DOHH2 (cell line): ENCODE measurements around the gene ANKRD33.

Source experiments
- H3F3A ChIP-seq: fragments of 200-600 bp; sonication (generic), shearing (Covaris generic); 2 replicates; pipeline ENCODE4 v1.6.0; 2016; ENCODE audit warnings: antibody characterized with exemption, mild to moderate bottlenecking; ENCODE audit not compliant: control insufficient read depth, insufficient read depth
- H3K27ac ChIP-seq: fragments of 200-600 bp; sonication (generic); 2 replicates; pipeline ENCODE4 v1.5.1; 2014; ENCODE audit warnings: low read depth, mild to moderate bottlenecking, low read length, moderate library complexity
- H3K27me3 ChIP-seq: fragments of 200-600 bp; sonication (generic); 2 replicates; pipeline ENCODE4 v1.6.1; 2014; ENCODE audit warnings: mild to moderate bottlenecking, low read length, mixed read lengths; ENCODE audit not compliant: control insufficient read depth
- H3K36me3 ChIP-seq: fragments of 200-600 bp; sonication (generic); 2 replicates; pipeline ENCODE4 v1.6.1; 2014; ENCODE audit warnings: mild to moderate bottlenecking, low read length, moderate library complexity, mixed read lengths; ENCODE audit not compliant: control insufficient read depth
- H3K4me1 ChIP-seq: fragments of 200-600 bp; sonication (generic); 2 replicates; pipeline ENCODE4 v1.6.1; 2014; ENCODE audit warnings: mild to moderate bottlenecking, low read length, mixed read lengths; ENCODE audit not compliant: control insufficient read depth
- H3K4me2 ChIP-seq: fragments of 200-600 bp; sonication (generic); 2 replicates; pipeline ENCODE4 v1.6.0; 2014; ENCODE audit warnings: mild to moderate bottlenecking, low read length, moderate library complexity
- H3K4me3 ChIP-seq: fragments of 200-600 bp; sonication (generic); 2 replicates; pipeline ENCODE4 v1.5.1; 2014; ENCODE audit warnings: mild to moderate bottlenecking, low read length, mixed read lengths
- H3K79me2 ChIP-seq: fragments of 200-600 bp; sonication (generic); 2 replicates; pipeline ENCODE4 v1.6.1; 2014; ENCODE audit warnings: mild to moderate bottlenecking, low read length, mixed read lengths; ENCODE audit not compliant: control insufficient read depth
- H3K9me2 ChIP-seq: fragments of 200-600 bp; sonication (generic); replicated peaks from 2 replicates; pipeline ENCODE4 v1.6.1; 2014; ENCODE audit warnings: mild to moderate bottlenecking, low read length, mixed read lengths; ENCODE audit not compliant: control insufficient read depth
- H3K9me3 ChIP-seq: fragments of 200-600 bp; sonication (generic); 2 replicates; pipeline ENCODE4 v1.6.1; 2014; ENCODE audit warnings: antibody characterized with exemption, low read length, mixed read lengths; ENCODE audit not compliant: control insufficient read depth, insufficient read depth
- H4K20me1 ChIP-seq: fragments of 200-600 bp; sonication (generic); 2 replicates; pipeline ENCODE4 v1.6.0; 2014; ENCODE audit warnings: low read depth, mild to moderate bottlenecking, antibody characterized with exemption, low read length, moderate library complexity; ENCODE audit not compliant: control insufficient read depth, insufficient read depth
- EZH2phosphoT487 ChIP-seq: fragments of 200-600 bp; sonication (generic); IDR thresholded peaks from 2 replicates; pipeline ENCODE4 v1.6.1; 2017; ENCODE audit warnings: borderline replicate concordance, mild to moderate bottlenecking, antibody characterized with exemption, low read length, moderate library complexity, mixed read lengths
- TF ChIP-seq, protein P1 (sequence below): fragments of 200-600 bp; sonication (generic); IDR thresholded peaks from one replicate; pipeline ENCODE4 v1.5.1; 2014; ENCODE audit warnings: antibody characterized with exemption, mild to moderate bottlenecking, low read depth, low read length; ENCODE audit not compliant: poor library complexity, severe bottlenecking

Gene ANKRD33

DNA sequence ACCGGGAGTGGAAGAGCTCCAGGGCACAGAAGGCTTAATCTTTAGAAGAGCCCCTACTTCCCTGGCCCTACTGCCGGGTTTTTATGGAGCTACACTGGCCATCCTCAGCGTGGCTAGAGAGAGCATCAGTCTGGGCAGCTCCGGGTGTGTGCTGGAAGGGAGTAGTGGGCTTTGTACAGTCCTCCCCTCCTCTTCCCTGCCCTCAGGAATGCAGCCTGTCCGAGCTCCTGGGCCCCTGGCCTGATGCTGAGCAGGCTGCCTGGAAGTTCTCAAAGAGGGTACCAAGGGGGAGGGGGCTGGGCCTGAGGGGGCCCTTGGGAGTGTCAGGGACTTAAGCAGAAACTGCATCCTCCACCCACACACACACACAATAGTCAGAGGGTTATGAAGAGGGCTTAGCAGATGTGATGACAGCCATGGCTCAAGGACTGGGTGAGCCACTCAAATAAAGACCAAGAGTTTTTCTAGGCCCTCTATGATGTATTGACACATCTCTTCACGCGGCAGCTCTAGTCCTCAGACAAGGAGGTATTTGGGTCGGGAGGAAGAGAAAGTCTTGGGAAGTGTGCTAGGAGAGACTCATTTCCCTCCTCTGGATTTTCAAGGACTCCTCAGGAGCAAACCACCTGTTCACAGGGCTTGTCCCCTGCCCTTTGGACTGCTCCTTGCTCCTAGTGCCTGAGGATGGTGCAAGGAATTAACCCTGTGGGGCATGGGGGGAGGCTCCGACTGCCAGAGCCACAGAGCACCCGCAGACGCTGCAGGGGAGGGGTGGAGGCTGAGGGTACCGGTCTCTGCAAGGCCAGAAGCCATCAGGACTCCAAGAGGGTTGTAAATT lies 22.9 kb upstream of the ANKRD33 start:
- no peaks in the 10 kb centered on the region for H3K4me1 ChIP-seq
- H4K20me1 ChIP-seq, result no peaks in the 10 kb centered on the region
- no peaks in the 10 kb centered on the region for H3F3A ChIP-seq
- TF ChIP-seq, protein P1, sequence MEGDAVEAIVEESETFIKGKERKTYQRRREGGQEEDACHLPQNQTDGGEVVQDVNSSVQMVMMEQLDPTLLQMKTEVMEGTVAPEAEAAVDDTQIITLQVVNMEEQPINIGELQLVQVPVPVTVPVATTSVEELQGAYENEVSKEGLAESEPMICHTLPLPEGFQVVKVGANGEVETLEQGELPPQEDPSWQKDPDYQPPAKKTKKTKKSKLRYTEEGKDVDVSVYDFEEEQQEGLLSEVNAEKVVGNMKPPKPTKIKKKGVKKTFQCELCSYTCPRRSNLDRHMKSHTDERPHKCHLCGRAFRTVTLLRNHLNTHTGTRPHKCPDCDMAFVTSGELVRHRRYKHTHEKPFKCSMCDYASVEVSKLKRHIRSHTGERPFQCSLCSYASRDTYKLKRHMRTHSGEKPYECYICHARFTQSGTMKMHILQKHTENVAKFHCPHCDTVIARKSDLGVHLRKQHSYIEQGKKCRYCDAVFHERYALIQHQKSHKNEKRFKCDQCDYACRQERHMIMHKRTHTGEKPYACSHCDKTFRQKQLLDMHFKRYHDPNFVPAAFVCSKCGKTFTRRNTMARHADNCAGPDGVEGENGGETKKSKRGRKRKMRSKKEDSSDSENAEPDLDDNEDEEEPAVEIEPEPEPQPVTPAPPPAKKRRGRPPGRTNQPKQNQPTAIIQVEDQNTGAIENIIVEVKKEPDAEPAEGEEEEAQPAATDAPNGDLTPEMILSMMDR, result no peak
- no peak for TF ChIP-seq EZH2phosphoT487
- H3K4me2 ChIP-seq, result no peak overlapping the region
- H3K27me3 ChIP-seq, result peaks cover 11% of the 10 kb centered on the region; the same call in 1 of the 2 replicates
- no peaks in the 10 kb centered on the region for H3K9me3 ChIP-seq
- no peaks in the 10 kb centered on the region for H3K79me2 ChIP-seq
- H3K27ac ChIP-seq, result no peak overlapping the region
- no peaks in the 10 kb centered on the region for H3K36me3 ChIP-seq
- no peak overlapping the region for H3K4me3 ChIP-seq
- H3K9me2 ChIP-seq, result no peaks in the 10 kb centered on the region

DNA sequence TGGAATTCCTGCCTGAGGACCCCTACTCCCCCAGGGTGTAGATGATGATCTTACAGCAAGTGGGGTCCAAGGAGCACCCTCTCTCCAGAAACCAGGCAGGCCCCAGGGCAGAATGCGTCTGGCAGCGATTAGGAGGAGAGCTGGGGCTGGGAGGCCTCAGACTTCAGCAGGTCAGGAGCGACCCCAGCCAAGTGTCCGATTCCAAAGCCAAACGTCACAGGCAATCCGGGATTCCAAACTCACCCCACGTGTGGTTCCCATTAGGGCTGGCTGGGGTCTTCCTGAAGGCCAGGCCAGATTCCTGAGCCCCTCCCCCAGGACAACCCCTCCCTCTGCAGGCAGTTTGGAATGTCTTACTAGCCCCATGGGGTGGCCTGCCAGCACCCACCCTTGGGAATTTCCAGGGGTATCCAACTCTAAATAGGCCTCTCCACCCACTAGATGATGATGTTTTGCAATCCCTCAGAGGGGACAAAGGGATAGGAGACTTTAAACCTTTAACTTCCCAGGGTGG lies 22.1 kb upstream of the ANKRD33 start:
- TF ChIP-seq EZH2phosphoT487, result no peak
- TF ChIP-seq, protein P1, result no peak
- no peaks in the 10 kb centered on the region for H4K20me1 ChIP-seq
- H3K36me3 ChIP-seq, result no peaks in the 10 kb centered on the region
- H3K4me2 ChIP-seq, result no peak overlapping the region
- H3K4me1 ChIP-seq, result no peaks in the 10 kb centered on the region
- no peaks in the 10 kb centered on the region for H3K79me2 ChIP-seq
- H3F3A ChIP-seq, result no peaks in the 10 kb centered on the region
- no peak overlapping the region for H3K4me3 ChIP-seq
- no peaks in the 10 kb centered on the region for H3K9me3 ChIP-seq
- peaks cover 16% of the 10 kb centered on the region for H3K27me3 ChIP-seq
- H3K27ac ChIP-seq, result no peak overlapping the region
- H3K9me2 ChIP-seq, result no peaks in the 10 kb centered on the region

DNA sequence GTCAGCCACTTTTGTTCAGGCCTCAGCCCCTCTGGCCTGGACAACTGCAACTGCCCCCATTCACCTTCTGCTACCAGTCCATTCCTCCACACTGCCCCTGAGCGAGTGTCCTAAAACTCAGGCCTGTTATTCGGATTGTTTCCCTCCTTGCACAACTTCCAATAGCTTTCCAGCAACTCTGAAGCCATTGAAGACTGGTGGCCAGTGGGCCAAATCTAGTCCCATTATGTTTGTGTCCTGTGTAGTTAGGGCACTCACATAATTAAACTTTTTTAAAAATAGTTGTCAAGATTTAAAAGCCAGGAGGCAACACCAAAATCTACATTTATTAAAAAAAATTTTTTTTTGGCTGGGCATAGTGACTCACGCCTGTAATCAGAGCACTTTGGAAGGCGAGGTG lies 21.6 kb upstream of the ANKRD33 start:
- H3F3A ChIP-seq, result no peaks in the 10 kb centered on the region
- H3K4me1 ChIP-seq, result no peaks in the 10 kb centered on the region
- H3K9me3 ChIP-seq, result no peaks in the 10 kb centered on the region
- no peak overlapping the region for H3K4me2 ChIP-seq
- peaks cover 18% of the 10 kb centered on the region for H3K27me3 ChIP-seq
- H3K4me3 ChIP-seq, result no peak overlapping the region
- H3K36me3 ChIP-seq, result no peaks in the 10 kb centered on the region
- no peak overlapping the region for H3K27ac ChIP-seq
- no peaks in the 10 kb centered on the region for H3K9me2 ChIP-seq
- H3K79me2 ChIP-seq, result no peaks in the 10 kb centered on the region
- no peak for TF ChIP-seq EZH2phosphoT487
- TF ChIP-seq, protein P1, result no peak
- no peaks in the 10 kb centered on the region for H4K20me1 ChIP-seq
